ENCODE data around the gene TGFBR3.

Gene TGFBR3

DNA sequence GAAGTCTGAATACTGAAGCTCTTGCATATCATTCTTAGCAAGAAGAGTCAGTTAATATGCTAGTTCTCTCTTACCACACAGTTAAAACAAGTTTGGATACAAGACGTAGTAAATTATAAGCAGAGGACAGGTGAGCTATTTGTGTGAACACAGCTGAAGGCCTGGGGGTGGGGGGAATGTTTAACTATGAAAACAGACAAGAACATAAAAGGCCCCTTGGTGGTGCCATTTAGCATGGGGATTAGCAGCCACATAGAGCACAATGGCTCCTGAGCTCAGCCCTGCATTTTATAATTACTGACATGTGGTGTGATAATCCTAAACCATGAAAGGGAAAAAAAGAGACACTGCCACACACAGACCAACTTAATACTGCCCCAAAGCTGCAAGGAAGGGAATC, 94.8 kb downstream of the TGFBR3 start (continued):
- TF ChIP-seq, protein P1, sequence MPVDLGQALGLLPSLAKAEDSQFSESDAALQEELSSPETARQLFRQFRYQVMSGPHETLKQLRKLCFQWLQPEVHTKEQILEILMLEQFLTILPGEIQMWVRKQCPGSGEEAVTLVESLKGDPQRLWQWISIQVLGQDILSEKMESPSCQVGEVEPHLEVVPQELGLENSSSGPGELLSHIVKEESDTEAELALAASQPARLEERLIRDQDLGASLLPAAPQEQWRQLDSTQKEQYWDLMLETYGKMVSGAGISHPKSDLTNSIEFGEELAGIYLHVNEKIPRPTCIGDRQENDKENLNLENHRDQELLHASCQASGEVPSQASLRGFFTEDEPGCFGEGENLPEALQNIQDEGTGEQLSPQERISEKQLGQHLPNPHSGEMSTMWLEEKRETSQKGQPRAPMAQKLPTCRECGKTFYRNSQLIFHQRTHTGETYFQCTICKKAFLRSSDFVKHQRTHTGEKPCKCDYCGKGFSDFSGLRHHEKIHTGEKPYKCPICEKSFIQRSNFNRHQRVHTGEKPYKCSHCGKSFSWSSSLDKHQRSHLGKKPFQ (tag by site-specific recombination; IDR thresholded peaks at IDR 0.05), result peak; percentile 79
- TF ChIP-seq YY1 (tag by site-specific recombination; IDR thresholded peaks at IDR 0.05) (no peak), ZNF624 (tag by site-specific recombination; IDR thresholded peaks at IDR 0.05) (no peak), GLIS1 (tag by site-specific recombination; IDR thresholded peaks at IDR 0.05) (peak; percentile 91), MEIS1 (CRISPR knock-in tag; IDR thresholded peaks at IDR 0.05; ENCODE audit: borderline replicate concordance) (no peak), ZNF112 (tag by site-specific recombination; IDR thresholded peaks at IDR 0.05) (no peak), ZNF791 (tag by site-specific recombination; IDR thresholded peaks at IDR 0.05) (no peak), OVOL3 (tag by site-specific recombination; IDR thresholded peaks at IDR 0.05) (0 out of 2 replicates have a peak, but pooled peaks have one; percentile 34), ZNF776 (tag by site-specific recombination; IDR thresholded peaks at IDR 0.05; ENCODE audit: borderline replicate concordance) (no peak), SP7 (tag by site-specific recombination; IDR thresholded peaks at IDR 0.05) (peak; percentile 61; the same call in 1 of the 2 replicates), IKZF3 (tag by site-specific recombination; IDR thresholded peaks at IDR 0.05) (peak; percentile 64; the same call in 1 of the 2 replicates), ZNF157 (tag by site-specific recombination; IDR thresholded peaks at IDR 0.05) (no peak), ZSCAN30 (tag by site-specific recombination; IDR thresholded peaks at IDR 0.05) (0 out of 2 replicates have a peak, but pooled peaks have one; percentile 29), OSR2 (tag by site-specific recombination; IDR thresholded peaks at IDR 0.05) (peak; percentile 77), ZNF19 (tag by site-specific recombination; IDR thresholded peaks at IDR 0.05; ENCODE audit: low read depth) (no peak), FEZF1 (tag by site-specific recombination; IDR thresholded peaks at IDR 0.05) (peak; percentile 92), ZFP3 (tag by site-specific recombination; IDR thresholded peaks at IDR 0.05; ENCODE audit: low read depth) (no peak)
- TF ChIP-seq, protein P2, sequence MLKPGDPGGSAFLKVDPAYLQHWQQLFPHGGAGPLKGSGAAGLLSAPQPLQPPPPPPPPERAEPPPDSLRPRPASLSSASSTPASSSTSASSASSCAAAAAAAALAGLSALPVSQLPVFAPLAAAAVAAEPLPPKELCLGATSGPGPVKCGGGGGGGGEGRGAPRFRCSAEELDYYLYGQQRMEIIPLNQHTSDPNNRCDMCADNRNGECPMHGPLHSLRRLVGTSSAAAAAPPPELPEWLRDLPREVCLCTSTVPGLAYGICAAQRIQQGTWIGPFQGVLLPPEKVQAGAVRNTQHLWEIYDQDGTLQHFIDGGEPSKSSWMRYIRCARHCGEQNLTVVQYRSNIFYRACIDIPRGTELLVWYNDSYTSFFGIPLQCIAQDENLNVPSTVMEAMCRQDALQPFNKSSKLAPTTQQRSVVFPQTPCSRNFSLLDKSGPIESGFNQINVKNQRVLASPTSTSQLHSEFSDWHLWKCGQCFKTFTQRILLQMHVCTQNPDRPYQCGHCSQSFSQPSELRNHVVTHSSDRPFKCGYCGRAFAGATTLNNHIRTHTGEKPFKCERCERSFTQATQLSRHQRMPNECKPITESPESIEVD (tag by site-specific recombination; IDR thresholded peaks at IDR 0.05), result peak; percentile 61; the same call in 1 of the 2 replicates
- TF ChIP-seq, protein P3, sequence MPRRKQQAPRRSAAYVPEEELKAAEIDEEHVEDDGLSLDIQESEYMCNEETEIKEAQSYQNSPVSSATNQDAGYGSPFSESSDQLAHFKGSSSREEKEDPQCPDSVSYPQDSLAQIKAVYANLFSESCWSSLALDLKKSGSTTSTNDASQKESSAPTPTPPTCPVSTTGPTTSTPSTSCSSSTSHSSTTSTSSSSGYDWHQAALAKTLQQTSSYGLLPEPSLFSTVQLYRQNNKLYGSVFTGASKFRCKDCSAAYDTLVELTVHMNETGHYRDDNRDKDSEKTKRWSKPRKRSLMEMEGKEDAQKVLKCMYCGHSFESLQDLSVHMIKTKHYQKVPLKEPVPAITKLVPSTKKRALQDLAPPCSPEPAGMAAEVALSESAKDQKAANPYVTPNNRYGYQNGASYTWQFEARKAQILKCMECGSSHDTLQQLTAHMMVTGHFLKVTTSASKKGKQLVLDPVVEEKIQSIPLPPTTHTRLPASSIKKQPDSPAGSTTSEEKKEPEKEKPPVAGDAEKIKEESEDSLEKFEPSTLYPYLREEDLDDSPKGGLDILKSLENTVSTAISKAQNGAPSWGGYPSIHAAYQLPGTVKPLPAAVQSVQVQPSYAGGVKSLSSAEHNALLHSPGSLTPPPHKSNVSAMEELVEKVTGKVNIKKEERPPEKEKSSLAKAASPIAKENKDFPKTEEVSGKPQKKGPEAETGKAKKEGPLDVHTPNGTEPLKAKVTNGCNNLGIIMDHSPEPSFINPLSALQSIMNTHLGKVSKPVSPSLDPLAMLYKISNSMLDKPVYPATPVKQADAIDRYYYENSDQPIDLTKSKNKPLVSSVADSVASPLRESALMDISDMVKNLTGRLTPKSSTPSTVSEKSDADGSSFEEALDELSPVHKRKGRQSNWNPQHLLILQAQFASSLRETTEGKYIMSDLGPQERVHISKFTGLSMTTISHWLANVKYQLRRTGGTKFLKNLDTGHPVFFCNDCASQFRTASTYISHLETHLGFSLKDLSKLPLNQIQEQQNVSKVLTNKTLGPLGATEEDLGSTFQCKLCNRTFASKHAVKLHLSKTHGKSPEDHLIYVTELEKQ (tag by site-specific recombination; IDR thresholded peaks at IDR 0.05; ENCODE audit: borderline replicate concordance), result peak; percentile 21; the same call in 1 of the 2 replicates
- TF ChIP-seq, protein P4, sequence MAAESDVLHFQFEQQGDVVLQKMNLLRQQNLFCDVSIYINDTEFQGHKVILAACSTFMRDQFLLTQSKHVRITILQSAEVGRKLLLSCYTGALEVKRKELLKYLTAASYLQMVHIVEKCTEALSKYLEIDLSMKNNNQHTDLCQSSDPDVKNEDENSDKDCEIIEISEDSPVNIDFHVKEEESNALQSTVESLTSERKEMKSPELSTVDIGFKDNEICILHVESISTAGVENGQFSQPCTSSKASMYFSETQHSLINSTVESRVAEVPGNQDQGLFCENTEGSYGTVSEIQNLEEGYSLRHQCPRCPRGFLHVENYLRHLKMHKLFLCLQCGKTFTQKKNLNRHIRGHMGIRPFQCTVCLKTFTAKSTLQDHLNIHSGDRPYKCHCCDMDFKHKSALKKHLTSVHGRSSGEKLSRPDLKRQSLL (tag by site-specific recombination; IDR thresholded peaks at IDR 0.05), result 0 out of 2 replicates have a peak, but pooled peaks have one; percentile 10

DNA sequence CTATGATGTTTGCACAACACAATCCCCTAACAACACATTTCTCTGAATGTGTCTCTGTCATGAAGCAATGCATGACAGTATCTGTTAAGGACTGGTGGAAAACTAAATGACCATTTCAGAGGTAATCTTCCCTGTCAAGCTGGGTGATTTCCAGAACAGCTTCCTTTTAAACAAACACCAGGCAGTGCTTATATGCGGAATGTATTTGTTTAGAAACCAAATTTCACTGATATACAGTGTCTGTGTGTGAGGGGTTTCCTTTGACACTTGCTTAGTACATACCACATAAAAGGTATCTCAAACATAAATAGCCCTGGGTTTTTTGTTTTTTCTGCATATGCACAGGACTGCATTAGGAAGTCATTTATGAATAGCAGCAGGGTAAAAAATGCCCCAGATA, 95.6 kb downstream of the TGFBR3 start:
- Histone ChIP-seq H3K36me3 (ENCODE audit: control insufficient read depth in 2 of 2, insufficient read depth in 1 of 2, low read length in 2 of 2) (no peaks in the 10 kb centered on the region), H3K4me3 (ENCODE audit: low read depth, low read length) (no peak overlapping the region), H3K9me3 (ENCODE audit: control insufficient read depth, insufficient read depth, low read depth, low read length) (no peaks in the 10 kb centered on the region), H3K4me1 (ENCODE audit: control insufficient read depth, insufficient read depth, low read length) (peaks cover 21% of the 10 kb centered on the region), H3K27ac (ENCODE audit: extremely low read depth, low read depth, low read length) (no peak overlapping the region)
- POLR2A ChIA-PET, result interaction anchor here (0.6 to 1.0 kb wide), 2 partner anchors 73 to 82 kb away, joined by 3 to 4 read pairs; no protein-coding TSS in a partner anchor
- CTCF ChIA-PET, result interaction anchor here (1.3 kb wide), 1 partner anchor 87 kb away, joined by 3 read pairs; no protein-coding TSS in a partner anchor
- TF ChIP-seq TCF7L2 (IDR thresholded peaks at IDR 0.05; ENCODE audit: borderline replicate concordance, low read depth, low read length), result no peak
